K562 (cell line): ENCODE measurements around the gene NEK1. TPM values are rescaled to one million over a fixed set of nuclear protein-coding genes. Genes with fewer than 3 reads are reported as not detected.

Experiments
- ADNP ChIP-seq: fragments of 200-800 bp; sonication (Bioruptor generic); IDR thresholded peaks from 2 replicates; pipeline ENCODE4 v1.6.1; 2016; ENCODE audit warnings: missing genetic modification characterization, missing compliant biosample characterization
- DMBX1 ChIP-seq: fragments of 250-450 bp; sonication (Bioruptor Pico); IDR thresholded peaks from 2 replicates; pipeline ENCODE4 v1.8.0; 2022; ENCODE audit warnings: inconsistent platforms, mild to moderate bottlenecking, moderate library complexity, borderline replicate concordance
- HLTF ChIP-seq: fragments of 450-650 bp; IDR thresholded peaks from 2 replicates; pipeline ENCODE4 v1.6.1; 2016
- HSF4 ChIP-seq: fragments of 250-450 bp; sonication (Bioruptor Pico); IDR thresholded peaks from 2 replicates; pipeline ENCODE4 v2.1.2; 2022; ENCODE audit warnings: mild to moderate bottlenecking, moderate library complexity, borderline replicate concordance
- MEIS2 ChIP-seq: fragments of 450-650 bp; IDR thresholded peaks from 2 replicates; pipeline ENCODE4 v1.6.1; 2014; ENCODE audit warnings: mild to moderate bottlenecking; ENCODE audit not compliant: partially characterized antibody
- MIER1 ChIP-seq: fragments of 450-650 bp; IDR thresholded peaks from 2 replicates; pipeline ENCODE4 v1.6.1; 2016; ENCODE audit warnings: antibody characterized with exemption, mild to moderate bottlenecking, low read depth
- SRSF7 ChIP-seq: fragments of 200-400 bp; formaldehyde crosslinking; optimal IDR thresholded peaks from 2 replicates; pipeline ENCODE3; 2017; ENCODE audit warnings: mild to moderate bottlenecking, low read depth, low read length
- THRAP3 ChIP-seq: fragments of 450-650 bp; IDR thresholded peaks from 2 replicates; pipeline ENCODE4 v1.6.1; 2016; ENCODE audit warnings: mild to moderate bottlenecking, inconsistent platforms, borderline replicate concordance
- ZKSCAN3 ChIP-seq: fragments of 250-450 bp; sonication (Bioruptor Pico); IDR thresholded peaks from 2 replicates; pipeline ENCODE4 v1.4.0; 2020
- ZNF134 ChIP-seq: fragments of 250-450 bp; sonication (Bioruptor Pico); conservative IDR thresholded peaks from 2 replicates; pipeline ENCODE4 v1.4.0; 2020
- ZNF408 ChIP-seq: fragments of 250-450 bp; sonication (Bioruptor Pico); IDR thresholded peaks from 2 replicates; pipeline ENCODE4 v1.4.0; 2020; ENCODE audit warnings: low read depth, mild to moderate bottlenecking, moderate library complexity
- polyA plus RNA-seq, 8 experiments: library from polyadenylated mRNA; depleted of rRNA in 4 of 8; stranded (reverse) in 5 of 8; unstranded in 3 of 8; fragments of >200 nt; fragmentation: Nextera tagmentation in 2 of 8; fragmentation: Illumina TruSeq in 1 of 8; extraction: Ambion mirVana in 2 of 8; extraction: Trizol in 1 of 8; gene quantifications; 2 replicates each; pipeline versions ENCODE4 v1.2.1 to v1.2.3, GENCODE V29; 2011 to 2014; ENCODE audit warnings: inconsistent platforms in 1 of 8, missing spikeins in 1 of 8
- total RNA-seq, 7 experiments: library from RNA; depleted of rRNA in 6 of 7; stranded (reverse); fragments of >200 nt in 6 of 7; fragmentation: Illumina TruSeq in 2 of 7; extraction: Trizol in 2 of 7; gene quantifications; 2 replicates each; pipeline versions ENCODE4 v1.2.1 to v1.2.3, GENCODE V29; 2011 to 2021; ENCODE audit warnings: low replicate concordance in 1 of 7
- TF ChIP-seq, protein P1 (sequence below): fragments of 250-450 bp; sonication (Bioruptor Pico); IDR thresholded peaks from 2 replicates; pipeline ENCODE4 v1.5.0; 2022; ENCODE audit warnings: mild to moderate bottlenecking
- TF ChIP-seq, protein P2 (sequence below): fragments of 450-650 bp; IDR thresholded peaks from 2 replicates; pipeline ENCODE4 v1.6.1; 2017; ENCODE audit warnings: mild to moderate bottlenecking, moderate library complexity
- TF ChIP-seq, protein P3 (sequence below): IDR thresholded peaks from 3 replicates; pipeline ENCODE4 v1.6.1; 2011; ENCODE audit warnings: borderline replicate concordance, mild to moderate bottlenecking; ENCODE audit not compliant: insufficient read length, insufficient read depth
- TF ChIP-seq, protein P4 (sequence below): fragments of 250-450 bp; sonication (Bioruptor Pico); IDR thresholded peaks from 2 replicates; pipeline ENCODE4 v1.9.0; 2021; ENCODE audit warnings: mild to moderate bottlenecking
- TF ChIP-seq, protein P5 (sequence below): sonication (generic); formaldehyde crosslinking; IDR thresholded peaks from 2 replicates; pipeline ENCODE4 v1.8.1; 2023; ENCODE audit warnings: mild to moderate bottlenecking, missing genetic modification reagents
- TF ChIP-seq, protein P6 (sequence below), 3 experiments: IDR thresholded peaks in 2 of 3; conservative IDR thresholded peaks in 1 of 3; 2 replicates each; pipeline ENCODE4 v1.5.1; 2011 to 2012; ENCODE audit warnings: low read length in 3 of 3, mild to moderate bottlenecking in 3 of 3, control low read depth in 2 of 3, improper control_type of control experiment in 1 of 3, inconsistent platforms in 1 of 3, low read depth in 1 of 3, mixed read lengths in 1 of 3, moderate library complexity in 1 of 3; ENCODE audit not compliant: insufficient read depth in 2 of 3

Gene NEK1
- total and polyA plus RNA-seq, 9 of the 15 experiments (the other 6 are each of a cell fraction or from before 2014, with no cell fraction given): 6.2 to 15.7 (median 10.3) TPM

DNA sequence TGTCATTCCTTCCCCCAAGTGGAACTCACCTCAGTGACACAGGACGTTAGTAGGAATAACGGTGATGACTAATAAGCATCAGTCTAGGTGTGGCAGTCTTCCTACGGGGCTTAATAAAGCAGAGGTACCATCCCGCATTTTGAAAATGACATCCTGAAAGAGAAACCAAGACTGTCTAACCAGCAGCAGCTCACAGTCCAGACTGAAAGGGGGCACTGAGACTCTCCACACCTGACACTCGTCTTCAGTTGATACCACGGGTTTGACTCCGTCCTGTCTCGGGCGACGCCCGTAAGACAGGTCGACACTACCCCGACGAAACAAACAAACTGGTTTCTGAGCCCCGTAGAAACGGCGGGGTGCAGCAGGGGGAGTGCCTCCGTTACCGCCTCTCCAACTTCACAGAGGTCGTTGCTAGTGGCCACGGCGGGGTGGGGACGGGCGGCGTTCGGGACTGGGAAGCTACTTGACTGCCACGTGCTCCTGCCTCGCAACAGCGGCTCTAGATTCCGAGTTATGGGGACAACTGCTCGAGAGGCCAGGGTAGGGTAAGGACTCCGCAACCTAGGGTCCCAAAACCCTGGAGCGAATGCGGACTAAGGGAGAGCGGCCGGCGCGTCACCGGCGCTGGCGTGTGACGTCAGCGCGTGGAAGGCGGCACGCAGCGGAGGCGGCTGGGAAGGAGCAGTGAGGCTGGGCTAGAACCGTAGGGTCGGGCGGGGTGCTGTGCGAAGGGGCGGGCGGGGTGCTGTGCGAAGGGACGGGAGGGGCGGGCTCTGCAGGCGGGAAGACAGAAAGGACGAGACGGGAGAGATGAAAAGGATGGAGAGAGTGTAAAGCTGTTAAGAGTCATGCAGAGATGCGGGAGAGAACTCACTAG, at the start of gene NEK1 (continued):
- TF ChIP-seq ADNP (tag) (no peak), HSF4 (CRISPR knock-in tag) (no peak), THRAP3 (no peak), MEIS2 (no peak), ZKSCAN3 (CRISPR knock-in tag) (no peak), ZNF134 (CRISPR knock-in tag) (no peak), ZNF408 (CRISPR knock-in tag) (no peak), HLTF (peak; percentile 78; the same call in 1 of the 2 replicates), SRSF7 (no peak), DMBX1 (CRISPR knock-in tag) (no peak), MIER1 (0 out of 2 replicates have a peak, but pooled peaks have one; percentile 35)
- TF ChIP-seq, protein P1, sequence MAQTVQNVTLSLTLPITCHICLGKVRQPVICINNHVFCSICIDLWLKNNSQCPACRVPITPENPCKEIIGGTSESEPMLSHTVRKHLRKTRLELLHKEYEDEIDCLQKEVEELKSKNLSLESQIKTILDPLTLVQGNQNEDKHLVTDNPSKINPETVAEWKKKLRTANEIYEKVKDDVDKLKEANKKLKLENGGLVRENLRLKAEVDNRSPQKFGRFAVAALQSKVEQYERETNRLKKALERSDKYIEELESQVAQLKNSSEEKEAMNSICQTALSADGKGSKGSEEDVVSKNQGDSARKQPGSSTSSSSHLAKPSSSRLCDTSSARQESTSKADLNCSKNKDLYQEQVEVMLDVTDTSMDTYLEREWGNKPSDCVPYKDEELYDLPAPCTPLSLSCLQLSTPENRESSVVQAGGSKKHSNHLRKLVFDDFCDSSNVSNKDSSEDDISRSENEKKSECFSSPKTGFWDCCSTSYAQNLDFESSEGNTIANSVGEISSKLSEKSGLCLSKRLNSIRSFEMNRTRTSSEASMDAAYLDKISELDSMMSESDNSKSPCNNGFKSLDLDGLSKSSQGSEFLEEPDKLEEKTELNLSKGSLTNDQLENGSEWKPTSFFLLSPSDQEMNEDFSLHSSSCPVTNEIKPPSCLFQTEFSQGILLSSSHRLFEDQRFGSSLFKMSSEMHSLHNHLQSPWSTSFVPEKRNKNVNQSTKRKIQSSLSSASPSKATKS: no peak
- TF ChIP-seq, protein P2, sequence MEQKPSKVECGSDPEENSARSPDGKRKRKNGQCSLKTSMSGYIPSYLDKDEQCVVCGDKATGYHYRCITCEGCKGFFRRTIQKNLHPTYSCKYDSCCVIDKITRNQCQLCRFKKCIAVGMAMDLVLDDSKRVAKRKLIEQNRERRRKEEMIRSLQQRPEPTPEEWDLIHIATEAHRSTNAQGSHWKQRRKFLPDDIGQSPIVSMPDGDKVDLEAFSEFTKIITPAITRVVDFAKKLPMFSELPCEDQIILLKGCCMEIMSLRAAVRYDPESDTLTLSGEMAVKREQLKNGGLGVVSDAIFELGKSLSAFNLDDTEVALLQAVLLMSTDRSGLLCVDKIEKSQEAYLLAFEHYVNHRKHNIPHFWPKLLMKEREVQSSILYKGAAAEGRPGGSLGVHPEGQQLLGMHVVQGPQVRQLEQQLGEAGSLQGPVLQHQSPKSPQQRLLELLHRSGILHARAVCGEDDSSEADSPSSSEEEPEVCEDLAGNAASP: no peak
- TF ChIP-seq, protein P3, sequence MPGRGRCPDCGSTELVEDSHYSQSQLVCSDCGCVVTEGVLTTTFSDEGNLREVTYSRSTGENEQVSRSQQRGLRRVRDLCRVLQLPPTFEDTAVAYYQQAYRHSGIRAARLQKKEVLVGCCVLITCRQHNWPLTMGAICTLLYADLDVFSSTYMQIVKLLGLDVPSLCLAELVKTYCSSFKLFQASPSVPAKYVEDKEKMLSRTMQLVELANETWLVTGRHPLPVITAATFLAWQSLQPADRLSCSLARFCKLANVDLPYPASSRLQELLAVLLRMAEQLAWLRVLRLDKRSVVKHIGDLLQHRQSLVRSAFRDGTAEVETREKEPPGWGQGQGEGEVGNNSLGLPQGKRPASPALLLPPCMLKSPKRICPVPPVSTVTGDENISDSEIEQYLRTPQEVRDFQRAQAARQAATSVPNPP: no peak
- TF ChIP-seq, protein P4, sequence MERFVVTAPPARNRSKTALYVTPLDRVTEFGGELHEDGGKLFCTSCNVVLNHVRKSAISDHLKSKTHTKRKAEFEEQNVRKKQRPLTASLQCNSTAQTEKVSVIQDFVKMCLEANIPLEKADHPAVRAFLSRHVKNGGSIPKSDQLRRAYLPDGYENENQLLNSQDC (CRISPR knock-in tag): 0 out of 2 replicates have a peak, but pooled peaks have one; percentile 22
- TF ChIP-seq, protein P5, sequence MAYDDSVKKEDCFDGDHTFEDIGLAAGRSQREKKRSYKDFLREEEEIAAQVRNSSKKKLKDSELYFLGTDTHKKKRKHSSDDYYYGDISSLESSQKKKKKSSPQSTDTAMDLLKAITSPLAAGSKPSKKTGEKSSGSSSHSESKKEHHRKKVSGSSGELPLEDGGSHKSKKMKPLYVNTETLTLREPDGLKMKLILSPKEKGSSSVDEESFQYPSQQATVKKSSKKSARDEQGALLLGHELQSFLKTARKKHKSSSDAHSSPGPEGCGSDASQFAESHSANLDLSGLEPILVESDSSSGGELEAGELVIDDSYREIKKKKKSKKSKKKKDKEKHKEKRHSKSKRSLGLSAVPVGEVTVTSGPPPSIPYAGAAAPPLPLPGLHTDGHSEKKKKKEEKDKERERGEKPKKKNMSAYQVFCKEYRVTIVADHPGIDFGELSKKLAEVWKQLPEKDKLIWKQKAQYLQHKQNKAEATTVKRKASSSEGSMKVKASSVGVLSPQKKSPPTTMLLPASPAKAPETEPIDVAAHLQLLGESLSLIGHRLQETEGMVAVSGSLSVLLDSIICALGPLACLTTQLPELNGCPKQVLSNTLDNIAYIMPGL (CRISPR knock-in tag): no peak; the same call in 1 of the 2 replicates
- TF ChIP-seq, protein P6, sequence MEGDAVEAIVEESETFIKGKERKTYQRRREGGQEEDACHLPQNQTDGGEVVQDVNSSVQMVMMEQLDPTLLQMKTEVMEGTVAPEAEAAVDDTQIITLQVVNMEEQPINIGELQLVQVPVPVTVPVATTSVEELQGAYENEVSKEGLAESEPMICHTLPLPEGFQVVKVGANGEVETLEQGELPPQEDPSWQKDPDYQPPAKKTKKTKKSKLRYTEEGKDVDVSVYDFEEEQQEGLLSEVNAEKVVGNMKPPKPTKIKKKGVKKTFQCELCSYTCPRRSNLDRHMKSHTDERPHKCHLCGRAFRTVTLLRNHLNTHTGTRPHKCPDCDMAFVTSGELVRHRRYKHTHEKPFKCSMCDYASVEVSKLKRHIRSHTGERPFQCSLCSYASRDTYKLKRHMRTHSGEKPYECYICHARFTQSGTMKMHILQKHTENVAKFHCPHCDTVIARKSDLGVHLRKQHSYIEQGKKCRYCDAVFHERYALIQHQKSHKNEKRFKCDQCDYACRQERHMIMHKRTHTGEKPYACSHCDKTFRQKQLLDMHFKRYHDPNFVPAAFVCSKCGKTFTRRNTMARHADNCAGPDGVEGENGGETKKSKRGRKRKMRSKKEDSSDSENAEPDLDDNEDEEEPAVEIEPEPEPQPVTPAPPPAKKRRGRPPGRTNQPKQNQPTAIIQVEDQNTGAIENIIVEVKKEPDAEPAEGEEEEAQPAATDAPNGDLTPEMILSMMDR (IDR thresholded peaks at IDR 0.05 in 2 of 3, conservative IDR thresholded peaks at IDR 0.05 in 1 of 3; ENCODE audit: insufficient read depth in 2 of 3, low read depth in 1 of 3, low read length in 3 of 3): peak in 2 of 3 experiments; percentile 6 to 13; a peak in 1 of 6 replicates
